Sigmoid colon (tissue), 7 donors: Measurements from ENCODE around the gene KLF7. TPM values are rescaled to one million over a fixed set of nuclear protein-coding genes. Genes with fewer than 3 reads are reported as not detected.

Experiments used
- DNase-seq: peaks from one replicate; pipeline ENCODE4 v3.0.0-alpha.2; 2019
- H3K27ac ChIP-seq, 4 donors: fragments of 200-600 bp; sonication (generic); one replicate each; pipeline ENCODE4 v1.5.1; 2016 to 2019; ENCODE audit warnings: mild to moderate bottlenecking in 1 of 4
- H3K27me3 ChIP-seq, 3 donors: fragments of 200-600 bp; sonication (generic); one replicate each; pipeline ENCODE4 v1.5.1; 2019; ENCODE audit warnings: mild to moderate bottlenecking in 1 of 3
- H3K36me3 ChIP-seq, 4 donors: fragments of 200-600 bp; sonication (generic); one replicate each; pipeline ENCODE4 v1.5.1; 2016 to 2019
- H3K4me1 ChIP-seq, 4 donors: fragments of 200-600 bp; sonication (generic); one replicate each; pipeline ENCODE4 v1.5.1; 2017 to 2019
- H3K4me3 ChIP-seq, 4 donors: fragments of 200-600 bp; sonication (generic); one replicate each; pipeline ENCODE4 v1.5.1; 2017 to 2019; ENCODE audit warnings: mild to moderate bottlenecking in 2 of 4, moderate library complexity in 1 of 4
- H3K9me3 ChIP-seq, 4 donors: fragments of 200-600 bp in 3 of 4; sonication (generic) in 3 of 4; one replicate each; pipeline versions ENCODE4 v1.5.1 to v1.6.1; 2013 to 2019
- CTCF ChIP-seq, 4 experiments: fragments of 450-650 bp in 3 of 4; fragments of 200-600 bp in 1 of 4; IDR thresholded peaks; one replicate each; pipeline ENCODE4 v1.5.1; 2016 to 2019; ENCODE audit warnings: antibody characterized with exemption in 4 of 4, mild to moderate bottlenecking in 3 of 4, moderate library complexity in 2 of 4
- EP300 ChIP-seq, 4 donors: sonication (generic); formaldehyde crosslinking; IDR thresholded peaks; one replicate each; pipeline ENCODE4 v1.6.1; 2017; ENCODE audit warnings: antibody characterized with exemption in 4 of 4
- POLR2A ChIP-seq, 2 donors: fragments of 450-650 bp; IDR thresholded peaks; one replicate each; pipeline ENCODE4 v1.6.1; 2016; ENCODE audit warnings: antibody characterized with exemption in 2 of 2, mild to moderate bottlenecking in 2 of 2, moderate library complexity in 2 of 2
- POLR2AphosphoS5 ChIP-seq, 4 donors: sonication (generic); formaldehyde crosslinking; IDR thresholded peaks; one replicate each; pipeline ENCODE4 v1.6.1; 2017; ENCODE audit warnings: antibody characterized with exemption in 4 of 4
- WGBS, 2 donors: extraction: QIAGEN DNeasy Blood & Tissue Kit; methylation state at CpG; one replicate each; pipeline ENCODE4 v1.1.7; 2013; 5-methylcytosine and 5-hydroxymethylcytosine counted together
- intact Hi-C: fragments of 100-400 bp; cut with DNase I; formaldehyde crosslinking; loops from one replicate; pipeline ENCODE4 v1.15.1; 2023
- polyA plus RNA-seq, 3 donors: library from polyadenylated mRNA; stranded (reverse); fragments of 200-250 nt; gene quantifications; one replicate each; pipeline ENCODE4 v1.2.3, GENCODE V29; 2013
- total RNA-seq, 4 donors: library from RNA; depleted of rRNA; stranded (reverse); fragments of >200 nt; gene quantifications; one replicate each; pipeline ENCODE4 v1.1.0, GENCODE V29; 2016
- donor health status: healthy with polysubstance abuse.
- donor health status: Bipolar disorder and iron deficiency.
- donor health status: healthy.

The KLF7 gene
- total and polyA plus RNA-seq, 7 donors = 0.60 to 52.1 (median 21.2) TPM

- Histone ChIP-seq H3K27ac (no peak overlapping the region), H3K27me3 (no peaks in the 10 kb centered on the region), H3K36me3 (peaks cover 3 to 46% (median 11%) of the 10 kb centered on the region in 4 donors), H3K9me3 (no peaks in the 10 kb centered on the region), H3K4me1 (peaks cover 0 to 40% (median 18%) of the 10 kb centered on the region in 4 donors), H3K4me3 (no peak overlapping the region)
- no peak for DNase-seq
- no peak for TF ChIP-seq EP300 (IDR thresholded peaks at IDR 0.05)
- no peak for TF ChIP-seq CTCF (IDR thresholded peaks at IDR 0.05)
- TF ChIP-seq POLR2AphosphoS5 (IDR thresholded peaks at IDR 0.05) = no peak
- 69 to 73% methylated on average over 5 of the region's 5 CpGs for WGBS, 2 donors
- intact Hi-C loops = no loop called here
Measured at GRCh38 chr2:207109768-207110167, 56.0 kb downstream of the KLF7 start.

GRCh38 chr2:207108440-207108839, 57.3 kb downstream of the KLF7 start:
- TF ChIP-seq CTCF (IDR thresholded peaks at IDR 0.05) (no peak), POLR2A (IDR thresholded peaks at IDR 0.05) (no peak), POLR2AphosphoS5 (IDR thresholded peaks at IDR 0.05) (no peak), EP300 (IDR thresholded peaks at IDR 0.05) (no peak)
- intact Hi-C loops = no loop called here
- Histone ChIP-seq H3K9me3 (no peaks in the 10 kb centered on the region), H3K27ac (no peak overlapping the region), H3K4me3 (no peak overlapping the region), H3K36me3 (peaks cover 3 to 46% (median 14%) of the 10 kb centered on the region in 4 donors), H3K27me3 (no peaks in the 10 kb centered on the region), H3K4me1 (peaks cover 0 to 35% (median 15%) of the 10 kb centered on the region in 4 donors)
- whole genome bisulfite sequencing, 2 donors = 20 to 61% methylated on average over 1 of the region's 1 CpG
- DNase-seq = no peak

GRCh38 chr2:207107551-207107950, 58.2 kb downstream of the KLF7 start:
- 14 to 31% methylated on average over 12 of the region's 12 CpGs for WGBS, 2 donors
- H3K36me3 ChIP-seq = peaks cover 3 to 46% (median 14%) of the 10 kb centered on the region in 4 donors
- H3K4me3 ChIP-seq = no peak overlapping the region
- H3K9me3 ChIP-seq = no peaks in the 10 kb centered on the region
- DNase-seq = no peak
- no peak overlapping the region for H3K27ac ChIP-seq
- TF ChIP-seq POLR2AphosphoS5 (IDR thresholded peaks at IDR 0.05) (no peak), CTCF (IDR thresholded peaks at IDR 0.05) (no peak), POLR2A (IDR thresholded peaks at IDR 0.05) (no peak), EP300 (IDR thresholded peaks at IDR 0.05) (no peak)
- H3K27me3 ChIP-seq = no peaks in the 10 kb centered on the region
- intact Hi-C loops = no loop called here
- peaks cover 0 to 35% (median 14%) of the 10 kb centered on the region in 4 donors for H3K4me1 ChIP-seq

- intact Hi-C loops = no loop called here
- H3K4me1 ChIP-seq = peaks cover 0 to 35% (median 12%) of the 10 kb centered on the region in 4 donors
- no peak for TF ChIP-seq POLR2A (IDR thresholded peaks at IDR 0.05)
- TF ChIP-seq CTCF (IDR thresholded peaks at IDR 0.05) = no peak
- no peak for TF ChIP-seq EP300 (IDR thresholded peaks at IDR 0.05)
- TF ChIP-seq POLR2AphosphoS5 (IDR thresholded peaks at IDR 0.05) = no peak
- no peaks in the 10 kb centered on the region for H3K9me3 ChIP-seq
- peaks cover 3 to 45% (median 14%) of the 10 kb centered on the region in 4 donors for H3K36me3 ChIP-seq
- H3K27ac ChIP-seq = no peak overlapping the region
- no peak for DNase-seq
- WGBS, 2 donors = 53 to 74% methylated on average over 5 of the region's 5 CpGs
- H3K4me3 ChIP-seq = no peak overlapping the region
- no peaks in the 10 kb centered on the region for H3K27me3 ChIP-seq
Measured at GRCh38 chr2:207107131-207107530, 58.6 kb downstream of the KLF7 start.

DNA sequence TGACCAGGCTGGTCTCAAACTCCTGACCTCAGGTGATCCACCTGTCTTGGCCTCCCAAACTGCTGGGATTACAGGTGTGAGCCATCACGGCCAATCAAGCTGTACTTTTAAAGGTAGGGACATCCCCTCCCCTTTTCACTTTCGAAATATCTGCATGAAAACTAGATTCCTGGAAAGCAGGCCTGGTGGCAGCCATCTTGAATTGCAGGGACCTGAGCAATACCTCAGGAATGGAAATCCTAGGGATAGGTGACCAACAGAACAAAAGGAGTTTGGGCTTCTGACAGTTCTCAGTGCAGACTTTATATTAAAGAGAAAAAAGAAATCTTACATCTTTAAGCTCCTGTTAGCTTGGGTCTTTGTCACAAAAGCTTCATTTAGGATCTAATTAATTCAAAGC, 62.6 kb downstream of the KLF7 start:
- no peak for DNase-seq
- Histone ChIP-seq H3K4me3 (no peak overlapping the region), H3K27me3 (no peaks in the 10 kb centered on the region), H3K27ac (no peak overlapping the region), H3K4me1 (peaks cover 0 to 18% (median 4%) of the 10 kb centered on the region in 4 donors), H3K9me3 (no peaks in the 10 kb centered on the region), H3K36me3 (peaks cover 3 to 25% (median 14%) of the 10 kb centered on the region in 4 donors)
- intact Hi-C loops = no loop called here
- TF ChIP-seq CTCF (IDR thresholded peaks at IDR 0.05) (no peak), EP300 (IDR thresholded peaks at IDR 0.05) (no peak), POLR2AphosphoS5 (IDR thresholded peaks at IDR 0.05) (no peak)
- WGBS, 2 donors = 85 to 94% methylated on average over 2 of the region's 2 CpGs
